Prostate gland (tissue), 2 donors: ENCODE data around the gene FCHSD2. TPM values are rescaled to one million over a fixed set of nuclear protein-coding genes. Genes with fewer than 3 reads are reported as not detected.

Experiments
- DNase-seq: peaks from one replicate; pipeline ENCODE4 v3.0.0-alpha.2; 2019; ENCODE audit warnings: low spot score
- H3K27ac ChIP-seq, 2 donors: fragments of 200-600 bp; sonication (generic); 2 replicates each; pipeline ENCODE4 v1.5.1; 2017 to 2019
- H3K27me3 ChIP-seq: fragments of 200-600 bp; sonication (generic); replicated peaks from 2 replicates; pipeline ENCODE4 v1.5.1; 2019; ENCODE audit not compliant: insufficient read depth
- H3K36me3 ChIP-seq, 2 donors: fragments of 200-600 bp; sonication (generic); 1 replicate in 1 of 2; 2 replicates in 1 of 2; pipeline versions ENCODE4 v1.5.1 to v1.8.1; 2017 to 2019
- H3K4me1 ChIP-seq: fragments of 200-600 bp; sonication (generic); replicated peaks from 2 replicates; pipeline ENCODE4 v1.5.1; 2019
- H3K4me3 ChIP-seq, 2 donors: fragments of 200-600 bp; sonication (generic); 2 replicates each; pipeline ENCODE4 v1.5.1; 2017 to 2019
- H3K9me3 ChIP-seq: fragments of 200-600 bp; sonication (generic); 2 replicates; pipeline ENCODE4 v1.5.1; 2017
- POLR2A ChIP-seq: fragments of 450-650 bp; IDR thresholded peaks from one replicate; pipeline ENCODE4 v1.6.1; 2016; ENCODE audit warnings: antibody characterized with exemption, mild to moderate bottlenecking
- POLR2AphosphoS5 ChIP-seq: sonication (generic); formaldehyde crosslinking; IDR thresholded peaks from one replicate; pipeline ENCODE4 v1.6.1; 2017; ENCODE audit warnings: antibody characterized with exemption
- WGBS: methylation state at CpG from one replicate; pipeline ENCODE4 v1.1.5; 2018; 5-methylcytosine and 5-hydroxymethylcytosine counted together
- intact Hi-C: fragments of 100-400 bp; cut with DNase I; formaldehyde crosslinking; loops from one replicate; pipeline ENCODE4 v1.14.2; 2022
- total RNA-seq, 2 donors: library from RNA; depleted of rRNA; stranded (reverse); fragments of >200 nt; gene quantifications; one replicate each; pipeline ENCODE4 v1.1.0, GENCODE V29; 2016
- TF ChIP-seq, protein P1 (sequence below), 4 experiments: fragments of 200-600 bp in 2 of 4; fragments of 450-650 bp in 2 of 4; sonication (generic) in 2 of 4; IDR thresholded peaks; 1 replicate in 3 of 4; 2 replicates in 1 of 4; pipeline ENCODE4 v1.5.1; 2016 to 2019; ENCODE audit warnings: antibody characterized with exemption in 4 of 4, mild to moderate bottlenecking in 2 of 4, moderate library complexity in 2 of 4

Gene FCHSD2
- total RNA-seq, 2 donors from 2014 or later, result 9.9 to 45.3 TPM

DNA sequence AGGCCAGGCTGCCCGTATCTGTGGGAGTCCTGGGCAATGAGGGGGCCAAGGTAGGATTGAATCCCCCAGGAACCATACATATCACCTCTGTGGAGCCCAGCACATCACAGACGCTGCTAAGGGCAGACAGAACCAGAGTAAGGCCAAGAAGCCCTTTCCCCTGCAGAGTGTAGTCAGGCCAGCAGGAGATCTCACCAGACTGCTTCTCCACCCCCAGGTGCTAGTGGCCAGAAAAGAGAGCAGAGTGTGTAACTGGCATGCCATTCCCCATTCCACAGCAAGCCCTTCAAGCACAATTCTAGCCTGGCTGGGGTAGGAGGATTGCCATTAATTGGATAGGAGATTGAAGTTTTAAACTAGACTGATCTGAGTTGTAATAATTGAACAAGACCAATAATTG lies 28.0 kb upstream of the FCHSD2 start:
- Histone ChIP-seq H3K4me3 (no peak overlapping the region), H3K9me3 (no peaks in the 10 kb centered on the region), H3K27me3 (peaks cover 3% of the 10 kb centered on the region), H3K27ac (no peak overlapping the region), H3K36me3 (no peaks in the 10 kb centered on the region), H3K4me1 (no peaks in the 10 kb centered on the region)
- intact Hi-C loops, result no loop called here
- TF ChIP-seq, protein P1, sequence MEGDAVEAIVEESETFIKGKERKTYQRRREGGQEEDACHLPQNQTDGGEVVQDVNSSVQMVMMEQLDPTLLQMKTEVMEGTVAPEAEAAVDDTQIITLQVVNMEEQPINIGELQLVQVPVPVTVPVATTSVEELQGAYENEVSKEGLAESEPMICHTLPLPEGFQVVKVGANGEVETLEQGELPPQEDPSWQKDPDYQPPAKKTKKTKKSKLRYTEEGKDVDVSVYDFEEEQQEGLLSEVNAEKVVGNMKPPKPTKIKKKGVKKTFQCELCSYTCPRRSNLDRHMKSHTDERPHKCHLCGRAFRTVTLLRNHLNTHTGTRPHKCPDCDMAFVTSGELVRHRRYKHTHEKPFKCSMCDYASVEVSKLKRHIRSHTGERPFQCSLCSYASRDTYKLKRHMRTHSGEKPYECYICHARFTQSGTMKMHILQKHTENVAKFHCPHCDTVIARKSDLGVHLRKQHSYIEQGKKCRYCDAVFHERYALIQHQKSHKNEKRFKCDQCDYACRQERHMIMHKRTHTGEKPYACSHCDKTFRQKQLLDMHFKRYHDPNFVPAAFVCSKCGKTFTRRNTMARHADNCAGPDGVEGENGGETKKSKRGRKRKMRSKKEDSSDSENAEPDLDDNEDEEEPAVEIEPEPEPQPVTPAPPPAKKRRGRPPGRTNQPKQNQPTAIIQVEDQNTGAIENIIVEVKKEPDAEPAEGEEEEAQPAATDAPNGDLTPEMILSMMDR (IDR thresholded peaks at IDR 0.05), result no peak
- no peak for TF ChIP-seq POLR2AphosphoS5
- no peak for TF ChIP-seq POLR2A
- no peak for DNase-seq
- WGBS, result 97% methylated on average over 2 of the region's 2 CpGs

DNA sequence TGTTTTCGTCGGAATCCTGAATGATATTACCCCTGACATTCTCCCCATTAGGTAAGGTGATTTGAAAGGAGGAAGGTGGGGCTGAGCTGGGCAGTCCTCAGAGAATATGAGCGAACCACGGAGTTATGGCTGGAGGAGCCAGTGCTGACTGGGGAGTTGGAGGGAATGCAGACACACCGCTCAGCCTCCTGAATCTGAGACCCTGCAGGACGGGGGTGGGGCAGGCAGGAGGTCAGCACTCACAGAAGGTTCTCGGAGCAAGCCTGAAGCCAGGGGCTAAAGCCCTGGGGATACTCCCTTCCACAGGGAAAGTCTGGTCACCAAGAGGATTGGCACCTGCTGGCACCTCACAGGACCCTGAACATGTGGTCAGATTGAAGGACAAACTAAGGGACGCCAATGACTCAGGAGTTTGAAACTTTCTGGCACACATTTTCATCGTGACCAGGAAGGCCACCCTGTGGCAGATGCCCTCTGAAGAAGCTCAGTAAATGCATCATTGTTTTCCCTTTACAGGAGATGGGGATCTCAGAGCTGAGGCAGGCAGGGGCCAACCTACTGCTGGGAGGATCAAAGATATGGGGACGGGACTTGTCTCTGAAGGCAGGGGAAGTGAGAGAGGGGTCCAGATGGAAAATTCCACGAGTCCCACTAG lies 26.9 kb upstream of the FCHSD2 start:
- DNase-seq, result no peak
- H3K9me3 ChIP-seq, result no peaks in the 10 kb centered on the region
- no peaks in the 10 kb centered on the region for H3K4me1 ChIP-seq
- H3K4me3 ChIP-seq, result no peak overlapping the region
- TF ChIP-seq POLR2A (no peak), POLR2AphosphoS5 (no peak)
- TF ChIP-seq, protein P1 (IDR thresholded peaks at IDR 0.05), result no peak
- peaks cover 3% of the 10 kb centered on the region for H3K27me3 ChIP-seq
- WGBS, result 81% methylated on average over 11 of the region's 11 CpGs
- no peak overlapping the region for H3K27ac ChIP-seq
- intact Hi-C loops, result no loop called here
- no peaks in the 10 kb centered on the region for H3K36me3 ChIP-seq

DNA sequence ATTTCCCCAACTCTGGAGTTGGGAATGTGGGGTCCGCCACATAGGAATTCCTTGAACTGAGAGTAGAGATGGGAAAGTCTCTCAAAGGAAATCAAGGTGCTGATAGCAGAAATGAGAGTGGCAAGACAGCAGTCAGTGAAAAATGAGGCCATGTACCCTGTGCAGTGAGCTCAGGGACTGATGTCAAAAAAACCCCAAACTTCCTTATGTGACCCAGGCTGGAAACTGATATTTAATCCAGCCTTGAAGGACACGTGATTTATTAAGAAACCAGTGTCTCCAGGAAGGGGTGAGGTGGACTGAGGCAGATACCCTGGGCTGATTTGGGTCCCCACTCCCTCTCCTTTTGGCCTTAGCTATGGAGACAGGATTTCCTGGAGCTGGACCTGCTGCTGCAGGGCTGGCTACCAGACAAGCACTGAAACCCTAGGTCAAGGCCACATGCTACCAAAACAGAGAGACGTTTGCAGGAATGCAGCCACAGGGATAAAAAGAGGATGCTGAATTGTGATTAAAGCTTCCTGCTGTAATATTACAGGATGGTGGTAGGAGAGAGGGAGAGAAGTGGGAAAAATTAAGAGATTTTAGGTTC lies 25.3 kb upstream of the FCHSD2 start:
- Histone ChIP-seq H3K36me3 (no peaks in the 10 kb centered on the region), H3K9me3 (no peaks in the 10 kb centered on the region), H3K4me3 (no peak overlapping the region), H3K27me3 (peaks cover 3% of the 10 kb centered on the region), H3K4me1 (no peaks in the 10 kb centered on the region), H3K27ac (no peak overlapping the region)
- 69% methylated on average over 3 of the region's 3 CpGs for whole genome bisulfite sequencing
- intact Hi-C loops, result no loop called here
- no peak for DNase-seq
- TF ChIP-seq POLR2AphosphoS5 (no peak), POLR2A (no peak)

DNA sequence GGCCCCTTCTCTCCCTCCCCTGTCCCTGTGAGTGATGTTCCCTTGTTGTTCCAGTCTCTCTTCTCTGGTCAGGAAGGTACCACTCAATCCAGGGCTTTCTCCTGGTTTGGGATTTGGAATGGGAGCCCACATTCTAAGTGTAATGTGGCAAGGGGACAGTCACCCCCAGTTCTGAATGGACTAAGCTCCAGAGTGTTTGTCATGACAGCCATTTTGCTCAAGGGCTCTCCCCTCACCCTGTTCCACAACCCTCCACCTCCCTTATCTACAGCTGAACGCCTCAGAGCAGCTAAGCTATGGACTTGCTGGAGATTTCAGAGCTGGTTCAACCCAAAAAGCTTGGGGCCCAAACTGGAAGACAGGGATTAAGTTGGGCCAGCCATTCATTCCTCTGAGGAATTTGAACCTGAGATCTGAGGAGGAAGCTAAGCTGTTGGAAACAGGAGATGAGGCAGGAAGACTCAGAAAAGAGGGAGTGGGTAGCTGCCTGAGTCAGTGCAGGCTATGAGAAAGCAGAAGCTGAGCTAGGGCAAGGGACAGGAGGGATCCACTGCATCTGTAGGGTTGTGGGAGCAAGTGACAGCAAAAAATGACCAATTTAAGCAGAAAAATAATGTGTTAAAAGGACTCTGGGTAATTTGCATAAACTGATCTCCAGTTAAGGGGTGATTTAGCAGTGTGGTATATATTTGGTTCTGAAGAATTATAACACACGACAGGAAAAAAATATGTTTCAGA lies 22.9 kb upstream of the FCHSD2 start:
- no peak overlapping the region for H3K27ac ChIP-seq
- H3K27me3 ChIP-seq, result peaks cover 3% of the 10 kb centered on the region
- TF ChIP-seq POLR2A (no peak), POLR2AphosphoS5 (no peak)
- TF ChIP-seq, protein P1 (IDR thresholded peaks at IDR 0.05), result no peak
- no peak for DNase-seq
- 82% methylated on average over 2 of the region's 2 CpGs for WGBS
- no peaks in the 10 kb centered on the region for H3K4me1 ChIP-seq
- intact Hi-C loops, result no loop called here
- no peaks in the 10 kb centered on the region for H3K9me3 ChIP-seq
- no peak overlapping the region for H3K4me3 ChIP-seq
- H3K36me3 ChIP-seq, result no peaks in the 10 kb centered on the region

DNA sequence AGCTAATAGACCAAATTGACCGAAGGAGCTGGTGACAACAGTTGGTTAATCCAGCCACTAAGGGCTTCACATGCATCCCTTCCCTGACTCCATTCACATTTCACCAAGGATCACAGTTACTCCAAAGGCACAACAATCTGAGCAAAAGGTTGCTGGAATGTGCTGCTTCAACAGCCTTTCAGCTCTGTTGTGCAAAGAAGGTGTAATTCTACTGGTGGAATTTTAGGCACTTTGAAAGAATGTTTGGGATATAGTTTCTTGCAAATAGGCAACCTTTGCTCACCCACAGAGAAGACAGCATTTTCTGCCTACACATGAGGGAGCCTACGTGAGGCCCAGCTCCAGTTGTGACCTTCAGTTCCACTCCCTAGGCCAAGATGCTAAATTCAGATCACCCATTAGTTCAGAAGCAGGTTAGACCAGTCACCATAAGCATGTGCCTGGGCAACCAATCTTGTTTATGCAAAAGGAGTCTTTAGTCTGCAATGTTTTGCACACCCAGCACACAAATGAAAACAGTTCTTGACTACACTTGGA lies 21.6 kb upstream of the FCHSD2 start:
- Histone ChIP-seq H3K9me3 (no peaks in the 10 kb centered on the region), H3K36me3 (no peaks in the 10 kb centered on the region), H3K4me1 (no peaks in the 10 kb centered on the region), H3K4me3 (no peak overlapping the region), H3K27ac (no peak overlapping the region), H3K27me3 (peaks cover 2% of the 10 kb centered on the region)
- intact Hi-C loops, result no loop called here
- 100% methylated on average over 2 of the region's 2 CpGs for WGBS
- no peak for TF ChIP-seq POLR2A
- no peak for TF ChIP-seq POLR2AphosphoS5
- TF ChIP-seq, protein P1 (IDR thresholded peaks at IDR 0.05), result no peak
- DNase-seq, result no peak
